Keratinocyte (primary cell): Measurements from ENCODE around the gene FRMD1. TPM values are rescaled to one million over a fixed set of nuclear protein-coding genes. Genes with fewer than 3 reads are reported as not detected.

ENCODE experiments used
- DNase-seq: peaks from one replicate; pipeline ENCODE4 v3.0.0-alpha.2; 2011; ENCODE audit warnings: low read depth, missing footprints, low spot score
- FAIRE-seq: peaks from 2 replicates; lab custom pipeline; 2011; peaks lifted over from hg19 to GRCh38; lab: Jason Lieb, UNC
- H2AFZ ChIP-seq: 2 replicates; pipeline ENCODE4 v1.6.0; 2012; ENCODE audit warnings: low read length, control low read depth, inconsistent platforms; ENCODE audit not compliant: control insufficient read depth
- H3K27ac ChIP-seq: 2 replicates; pipeline ENCODE4 v1.5.1; 2011; ENCODE audit warnings: low read length; ENCODE audit not compliant: control insufficient read depth, insufficient read depth
- H3K27me3 ChIP-seq: 3 replicates; pipeline ENCODE4 v1.6.0; 2011; ENCODE audit warnings: low read length; ENCODE audit not compliant: control insufficient read depth, insufficient read depth; ENCODE audit errors: extremely low read depth
- H3K36me3 ChIP-seq, 2 experiments: 2 replicates in 1 of 2; 3 replicates in 1 of 2; pipeline ENCODE4 v1.5.1; 2011; ENCODE audit warnings: low read length in 2 of 2, mild to moderate bottlenecking in 1 of 2; ENCODE audit not compliant: control insufficient read depth in 2 of 2, insufficient read depth in 2 of 2; ENCODE audit errors: extremely low read depth in 1 of 2
- H3K4me1 ChIP-seq: 3 replicates; pipeline ENCODE4 v1.5.1; 2011; ENCODE audit warnings: low read length; ENCODE audit not compliant: control insufficient read depth, insufficient read depth; ENCODE audit errors: extremely low read depth
- H3K4me2 ChIP-seq: 3 replicates; pipeline ENCODE4 v1.6.0; 2011; ENCODE audit warnings: low read depth, low read length; ENCODE audit not compliant: control insufficient read depth, insufficient read depth; ENCODE audit errors: extremely low read depth
- H3K4me3 ChIP-seq, 3 experiments: fragments of 200-600 bp in 1 of 3; sonication (generic) in 1 of 3; 2 replicates in 2 of 3; 3 replicates in 1 of 3; pipeline ENCODE4 v1.5.1; 2011 to 2016; ENCODE audit warnings: low read length in 3 of 3, mild to moderate bottlenecking in 3 of 3, control low read depth in 2 of 3, inconsistent platforms in 1 of 3, low read depth in 1 of 3, mixed read lengths in 1 of 3, mixed run types in 1 of 3, moderate library complexity in 1 of 3; ENCODE audit not compliant: control insufficient read depth in 2 of 3, insufficient read depth in 2 of 3; ENCODE audit errors: extremely low read depth in 1 of 3
- H3K79me2 ChIP-seq: 2 replicates; pipeline ENCODE4 v1.6.0; 2012; ENCODE audit warnings: low read length; ENCODE audit not compliant: control insufficient read depth, insufficient read depth
- H3K9ac ChIP-seq: 3 replicates; pipeline ENCODE4 v1.6.0; 2011; ENCODE audit warnings: low read length; ENCODE audit not compliant: control insufficient read depth, insufficient read depth; ENCODE audit errors: extremely low read depth
- H3K9me1 ChIP-seq: 3 replicates; pipeline ENCODE4 v1.6.0; 2011; ENCODE audit warnings: low read length; ENCODE audit not compliant: control insufficient read depth, insufficient read depth; ENCODE audit errors: extremely low read depth
- H3K9me3 ChIP-seq: 2 replicates; pipeline ENCODE4 v1.5.1; 2012; ENCODE audit warnings: low read depth, low read length; ENCODE audit not compliant: control insufficient read depth
- H4K20me1 ChIP-seq: 3 replicates; pipeline ENCODE4 v1.6.0; 2011; ENCODE audit warnings: low read length; ENCODE audit not compliant: control insufficient read depth, insufficient read depth; ENCODE audit errors: extremely low read depth
- CTCF ChIP-seq, 3 experiments: IDR thresholded peaks in 1 of 3; conservative IDR thresholded peaks in 1 of 3; optimal IDR thresholded peaks in 1 of 3; 2 replicates in 2 of 3; 3 replicates in 1 of 3; pipeline versions ENCODE3 to v1.5.1; 2011; ENCODE audit warnings: low read length in 3 of 3, mild to moderate bottlenecking in 3 of 3, moderate library complexity in 2 of 3, control low read depth in 1 of 3, inconsistent platforms in 1 of 3; ENCODE audit not compliant: insufficient read depth in 2 of 3; ENCODE audit errors: extremely low read depth in 1 of 3
- EZH2 ChIP-seq: IDR thresholded peaks from one replicate; pipeline ENCODE4 v1.6.1; 2012; ENCODE audit warnings: inconsistent platforms, mild to moderate bottlenecking, low read length, moderate library complexity
- dilution Hi-C: fragments of 300-500 bp; cut with MboI; formaldehyde crosslinking; loops from one replicate; pipeline ENCODE4 v1.7.0; 2020; ENCODE audit warnings: low sequenced_read_pairs; ENCODE audit not compliant: extremely low pct_ligation_motif_present
- polyA plus RNA-seq, 5 experiments: library from polyadenylated mRNA; depleted of rRNA in 3 of 5; stranded (reverse) in 3 of 5; stranded (forward) in 1 of 5; unstranded in 1 of 5; fragments of >200 nt; gene quantifications; 1 replicate in 1 of 5; 2 replicates in 3 of 5; 3 replicates in 1 of 5; pipeline versions ENCODE4 v1.2.1 to v1.2.3, GENCODE V29; 2011 to 2012; ENCODE audit warnings: missing spikeins in 2 of 5, low read depth in 1 of 5, low replicate concordance in 1 of 5

The FRMD1 gene
- polyA plus RNA-seq, 1 donor (not counting 4 experiments of a cell fraction or from before 2014, with no cell fraction given) = not detected

- Histone ChIP-seq H3K27ac (no peak overlapping the region), H3K9me3 (no peaks in the 10 kb centered on the region), H3K9ac (no peak overlapping the region), H3K4me1 (no peaks in the 10 kb centered on the region), H3K9me1 (no peaks in the 10 kb centered on the region), H3K79me2 (no peaks in the 10 kb centered on the region), H2AFZ (no peak overlapping the region), H3K27me3 (peaks cover 26% of the 10 kb centered on the region), H4K20me1 (no peaks in the 10 kb centered on the region), H3K4me2 (no peak overlapping the region), H3K36me3 (no peaks in the 10 kb centered on the region), H3K4me3 (no peak overlapping the region)
- dilution Hi-C loops = no loop called here
- no peak for FAIRE-seq
- TF ChIP-seq CTCF (optimal IDR thresholded peaks at IDR 0.05 in 1 of 3, IDR thresholded peaks at IDR 0.05 in 1 of 3, conservative IDR thresholded peaks at IDR 0.05 in 1 of 3; ENCODE audit: extremely low read depth in 1 of 3, insufficient read depth in 2 of 3, low read length in 3 of 3) (no peak), EZH2 (no peak)
- no peak for DNase-seq
Measured at GRCh38 chr6:168097221-168097620, 18.2 kb upstream of the FRMD1 start.

GRCh38 chr6:168096271-168096764, 17.3 kb upstream of the FRMD1 start:
- no peak overlapping the region for H3K4me2 ChIP-seq
- FAIRE-seq = no peak
- H3K27me3 ChIP-seq = peaks cover 17% of the 10 kb centered on the region
- no peak overlapping the region for H3K9ac ChIP-seq
- no peaks in the 10 kb centered on the region for H4K20me1 ChIP-seq
- no peaks in the 10 kb centered on the region for H3K9me3 ChIP-seq
- no peaks in the 10 kb centered on the region for H3K36me3 ChIP-seq
- no peak overlapping the region for H2AFZ ChIP-seq
- dilution Hi-C loops = no loop called here
- no peak overlapping the region for H3K27ac ChIP-seq
- no peak for TF ChIP-seq EZH2
- TF ChIP-seq CTCF (optimal IDR thresholded peaks at IDR 0.05 in 1 of 3, IDR thresholded peaks at IDR 0.05 in 1 of 3, conservative IDR thresholded peaks at IDR 0.05 in 1 of 3; ENCODE audit: extremely low read depth in 1 of 3, insufficient read depth in 2 of 3, low read length in 3 of 3) = no peak
- no peaks in the 10 kb centered on the region for H3K79me2 ChIP-seq
- no peaks in the 10 kb centered on the region for H3K9me1 ChIP-seq
- DNase-seq = no peak
- no peak overlapping the region for H3K4me3 ChIP-seq
- H3K4me1 ChIP-seq = no peaks in the 10 kb centered on the region
